ENCODE results near the gene CALN1. TPM values are rescaled to one million over a fixed set of nuclear protein-coding genes. Genes with fewer than 3 reads are reported as not detected.

The CALN1 gene
- polyA plus RNA-seq, 1 donor (not counting 4 experiments of a cell fraction or from before 2014, with no cell fraction given): not detected

DNA sequence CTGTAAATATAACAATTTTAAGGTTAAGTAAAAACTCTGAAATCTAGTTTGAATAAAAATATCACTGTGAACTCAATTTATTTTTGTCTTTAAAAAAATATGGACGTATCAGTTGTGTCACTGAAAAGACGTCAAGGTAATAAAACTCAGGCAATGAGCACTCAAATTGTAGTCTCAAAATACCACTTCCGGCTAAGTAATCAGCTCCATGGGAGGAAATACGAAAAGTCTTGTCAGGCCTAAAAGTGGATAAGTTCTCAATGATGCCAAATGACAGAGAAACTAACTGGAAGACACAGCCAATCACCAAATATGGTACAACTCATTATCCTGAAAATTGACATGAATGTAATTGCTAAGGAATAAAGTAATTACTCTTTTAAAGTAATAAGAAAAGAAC lies 719 bp downstream of the CALN1 start:
- Histone ChIP-seq H3K79me2 (ENCODE audit: control insufficient read depth, insufficient read depth, low read length) (no peaks in the 10 kb centered on the region), H3K9me1 (ENCODE audit: control insufficient read depth, extremely low read depth, insufficient read depth, low read length) (no peaks in the 10 kb centered on the region), H4K20me1 (ENCODE audit: control insufficient read depth, extremely low read depth, insufficient read depth, low read length) (no peaks in the 10 kb centered on the region), H3K9me3 (ENCODE audit: control insufficient read depth, low read depth, low read length) (peaks cover 8% of the 10 kb centered on the region), H3K27me3 (ENCODE audit: control insufficient read depth, extremely low read depth, insufficient read depth, low read length) (no peaks in the 10 kb centered on the region), H2AFZ (ENCODE audit: control insufficient read depth, low read length) (no peak overlapping the region), H3K36me3 (ENCODE audit: control insufficient read depth in 2 of 2, extremely low read depth in 1 of 2, insufficient read depth in 2 of 2, low read length in 2 of 2) (no peaks in the 10 kb centered on the region), H3K4me3 (ENCODE audit: control insufficient read depth in 2 of 3, extremely low read depth in 1 of 3, insufficient read depth in 2 of 3, low read depth in 1 of 3, low read length in 3 of 3) (no peak overlapping the region), H3K4me2 (ENCODE audit: control insufficient read depth, extremely low read depth, insufficient read depth, low read depth, low read length) (no peak overlapping the region), H3K4me1 (ENCODE audit: control insufficient read depth, extremely low read depth, insufficient read depth, low read length) (no peaks in the 10 kb centered on the region), H3K27ac (ENCODE audit: control insufficient read depth, insufficient read depth, low read length) (no peak overlapping the region), H3K9ac (ENCODE audit: control insufficient read depth, extremely low read depth, insufficient read depth, low read length) (no peak overlapping the region)
- no peak for TF ChIP-seq EZH2 (IDR thresholded peaks at IDR 0.05; ENCODE audit: low read length)
- no peak for TF ChIP-seq CTCF (optimal IDR thresholded peaks at IDR 0.05 in 1 of 3, IDR thresholded peaks at IDR 0.05 in 1 of 3, conservative IDR thresholded peaks at IDR 0.05 in 1 of 3; ENCODE audit: extremely low read depth in 1 of 3, insufficient read depth in 2 of 3, low read length in 3 of 3)
- dilution Hi-C loops (cut with MboI; ENCODE audit: extremely low pct_ligation_motif_present, low sequenced_read_pairs): no loop called here
- no peak for DNase-seq (ENCODE audit: low read depth, low spot score)
- no peak for FAIRE-seq

DNA sequence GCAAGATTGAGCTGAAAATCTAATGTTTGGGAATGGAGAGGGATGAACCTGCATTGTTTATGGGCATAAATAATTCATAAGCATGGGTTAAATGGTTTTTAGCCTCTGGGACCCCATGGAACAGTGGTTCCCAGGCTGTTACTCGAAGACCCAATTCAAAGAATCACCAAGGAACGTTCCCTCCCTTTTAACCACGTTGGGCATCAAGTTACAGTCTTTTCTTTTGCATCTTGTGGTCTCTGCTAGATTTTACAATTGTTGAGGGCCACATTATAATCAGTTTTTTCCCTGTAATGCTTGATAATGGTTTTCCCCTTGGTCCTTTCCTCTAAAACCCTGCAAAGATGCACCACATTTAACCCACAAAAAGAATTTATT lies 2.5 kb downstream of the CALN1 start:
- H3K36me3 ChIP-seq (ENCODE audit: control insufficient read depth in 2 of 2, extremely low read depth in 1 of 2, insufficient read depth in 2 of 2, low read length in 2 of 2): no peaks in the 10 kb centered on the region
- FAIRE-seq: no peak
- H3K4me3 ChIP-seq (ENCODE audit: control insufficient read depth in 2 of 3, extremely low read depth in 1 of 3, insufficient read depth in 2 of 3, low read depth in 1 of 3, low read length in 3 of 3): no peak overlapping the region
- no peaks in the 10 kb centered on the region for H3K27me3 ChIP-seq (ENCODE audit: control insufficient read depth, extremely low read depth, insufficient read depth, low read length)
- H3K9ac ChIP-seq (ENCODE audit: control insufficient read depth, extremely low read depth, insufficient read depth, low read length): no peak overlapping the region
- no peaks in the 10 kb centered on the region for H3K79me2 ChIP-seq (ENCODE audit: control insufficient read depth, insufficient read depth, low read length)
- no peak overlapping the region for H3K4me2 ChIP-seq (ENCODE audit: control insufficient read depth, extremely low read depth, insufficient read depth, low read depth, low read length)
- dilution Hi-C loops (cut with MboI; ENCODE audit: extremely low pct_ligation_motif_present, low sequenced_read_pairs): no loop called here
- H3K27ac ChIP-seq (ENCODE audit: control insufficient read depth, insufficient read depth, low read length): no peak overlapping the region
- H4K20me1 ChIP-seq (ENCODE audit: control insufficient read depth, extremely low read depth, insufficient read depth, low read length): no peaks in the 10 kb centered on the region
- DNase-seq (ENCODE audit: low read depth, low spot score): no peak
- no peaks in the 10 kb centered on the region for H3K9me1 ChIP-seq (ENCODE audit: control insufficient read depth, extremely low read depth, insufficient read depth, low read length)
- TF ChIP-seq CTCF (optimal IDR thresholded peaks at IDR 0.05 in 1 of 3, IDR thresholded peaks at IDR 0.05 in 1 of 3, conservative IDR thresholded peaks at IDR 0.05 in 1 of 3; ENCODE audit: extremely low read depth in 1 of 3, insufficient read depth in 2 of 3, low read length in 3 of 3): no peak
- TF ChIP-seq EZH2 (IDR thresholded peaks at IDR 0.05; ENCODE audit: low read length): no peak
- H3K4me1 ChIP-seq (ENCODE audit: control insufficient read depth, extremely low read depth, insufficient read depth, low read length): peaks cover 13% of the 10 kb centered on the region
- H2AFZ ChIP-seq (ENCODE audit: control insufficient read depth, low read length): no peak overlapping the region
- peaks cover 10% of the 10 kb centered on the region for H3K9me3 ChIP-seq (ENCODE audit: control insufficient read depth, low read depth, low read length)
